Osteoblast (primary cell): Measurements from ENCODE around the gene ZMYND19. TPM values are rescaled to one million over a fixed set of nuclear protein-coding genes. Genes with fewer than 3 reads are reported as not detected.

Source experiments
- DNase-seq: peaks from one replicate; pipeline ENCODE4 v3.0.0; 2011; ENCODE audit warnings: low spot score, mixed read lengths; ENCODE audit not compliant: insufficient read length; ENCODE audit errors: missing footprints
- H2AFZ ChIP-seq: 2 replicates; pipeline ENCODE4 v1.6.0; 2011; ENCODE audit warnings: mild to moderate bottlenecking, low read length
- H3K27ac ChIP-seq: 2 replicates; pipeline ENCODE4 v1.5.1; 2011; ENCODE audit warnings: mild to moderate bottlenecking, low read depth, low read length, moderate library complexity
- H3K27me3 ChIP-seq: 2 replicates; pipeline ENCODE4 v1.6.0; 2012; ENCODE audit warnings: mild to moderate bottlenecking, control low read depth, inconsistent platforms, low read length, moderate library complexity; ENCODE audit not compliant: insufficient read depth
- H3K36me3 ChIP-seq: 2 replicates; pipeline ENCODE4 v1.5.1; 2011; ENCODE audit warnings: mild to moderate bottlenecking, low read length, control low read depth, moderate library complexity; ENCODE audit not compliant: insufficient read depth
- H3K4me1 ChIP-seq: 2 replicates; pipeline ENCODE4 v1.5.1; 2011; ENCODE audit warnings: mild to moderate bottlenecking, low read length, control low read depth, moderate library complexity; ENCODE audit not compliant: insufficient read depth
- H3K4me2 ChIP-seq: 2 replicates; pipeline ENCODE4 v1.6.0; 2011; ENCODE audit warnings: mild to moderate bottlenecking, low read length; ENCODE audit not compliant: insufficient read depth
- H3K4me3 ChIP-seq: fragments of 200-600 bp; sonication (generic); 3 replicates; pipeline ENCODE4 v1.5.1; 2012; ENCODE audit warnings: mild to moderate bottlenecking, low read length, inconsistent platforms; ENCODE audit not compliant: insufficient read depth
- H3K79me2 ChIP-seq: 2 replicates; pipeline ENCODE4 v1.6.0; 2012; ENCODE audit warnings: mild to moderate bottlenecking, low read length, control low read depth, inconsistent platforms; ENCODE audit not compliant: insufficient read depth
- H3K9me3 ChIP-seq: 2 replicates; pipeline ENCODE4 v1.5.1; 2011; ENCODE audit warnings: low read depth, low read length, control low read depth
- H4K20me1 ChIP-seq: 2 replicates; pipeline ENCODE4 v1.6.0; 2012; ENCODE audit warnings: mild to moderate bottlenecking, low read length, control low read depth; ENCODE audit not compliant: insufficient read depth
- CTCF ChIP-seq: IDR thresholded peaks from 2 replicates; pipeline ENCODE4 v1.5.1; 2011; ENCODE audit warnings: mild to moderate bottlenecking, low read depth, low read length, moderate library complexity; ENCODE audit errors: extremely low read depth
- total RNA-seq: library from RNA; depleted of rRNA; stranded (reverse); fragments of >200 nt; gene quantifications from 2 replicates; pipeline ENCODE4 v1.2.3, GENCODE V29; 2012

ZMYND19 gene
- total RNA-seq, 1 donor: 10.5 TPM

GRCh38 chr9:137618105-137619067 is 28.1 kb upstream of the ZMYND19 start, which contains the start of gene EHMT1:
TSS of gene EHMT1 (plus strand) at chr9:137619005. CDS start at chr9:137619029, 24 bp downstream.
- Histone ChIP-seq H3K4me1 (peaks cover 25% of the 10 kb centered on the region), H4K20me1 (peaks cover 27% of the 10 kb centered on the region), H3K4me2 (peak within 1 kb of the TSS; percentile 93), H3K27me3 (no peaks in the 10 kb centered on the region), H3K4me3 (peak within 1 kb of the TSS; percentile 99), H3K79me2 (peaks cover 60% of the 10 kb centered on the region), H2AFZ (peak within 1 kb of the TSS; percentile 92), H3K36me3 (peaks cover 12% of the 10 kb centered on the region), H3K27ac (peak within 1 kb of the TSS; percentile 90), H3K9me3 (no peaks in the 10 kb centered on the region)
- no peak for TF ChIP-seq CTCF
- DNase-seq: peak; percentile 100

- Histone ChIP-seq H3K36me3 (peaks cover 12% of the 10 kb centered on the region), H3K9me3 (no peaks in the 10 kb centered on the region), H3K4me3 (no peak overlapping the region), H3K4me1 (peaks cover 24% of the 10 kb centered on the region), H3K79me2 (peaks cover 33% of the 10 kb centered on the region), H3K27ac (no peak overlapping the region), H3K27me3 (no peaks in the 10 kb centered on the region), H2AFZ (no peak overlapping the region), H4K20me1 (peaks cover 13% of the 10 kb centered on the region), H3K4me2 (no peak overlapping the region)
- no peak for TF ChIP-seq CTCF
- DNase-seq: peak; percentile 67
Measured at GRCh38 chr9:137615387-137615871, 25.1 kb upstream of the ZMYND19 start.

GRCh38 chr9:137614631-137615386 is 24.5 kb upstream of the ZMYND19 start:
- peaks cover 9% of the 10 kb centered on the region for H4K20me1 ChIP-seq
- DNase-seq: peak; percentile 85
- no peaks in the 10 kb centered on the region for H3K9me3 ChIP-seq
- H3K79me2 ChIP-seq: peaks cover 27% of the 10 kb centered on the region
- H3K4me3 ChIP-seq: no peak overlapping the region
- H2AFZ ChIP-seq: no peak overlapping the region
- H3K4me1 ChIP-seq: peaks cover 18% of the 10 kb centered on the region
- no peak for TF ChIP-seq CTCF
- H3K27ac ChIP-seq: no peak overlapping the region
- peaks cover 12% of the 10 kb centered on the region for H3K36me3 ChIP-seq
- no peaks in the 10 kb centered on the region for H3K27me3 ChIP-seq
- H3K4me2 ChIP-seq: no peak overlapping the region
